Testis (tissue), 3 donors: ENCODE measurements around the gene SIX4. TPM values are rescaled to one million over a fixed set of nuclear protein-coding genes. Genes with fewer than 3 reads are reported as not detected.
"Not testable (repeated sequence)": the region's sequence is repeated elsewhere in the genome, so short reads cannot be mapped to it uniquely, and the experiment has no call there.

ENCODE experiments used
- DNase-seq: peaks from one replicate; pipeline ENCODE4 v3.0.0-alpha.2; 2019
- H3K27ac ChIP-seq, 2 donors: fragments of 200-600 bp; sonication (generic); one replicate each; pipeline ENCODE4 v1.5.1; 2019
- H3K27me3 ChIP-seq: fragments of 200-600 bp; sonication (generic); one replicate; pipeline ENCODE4 v1.5.1; 2019
- H3K36me3 ChIP-seq: fragments of 200-600 bp; sonication (generic); one replicate; pipeline ENCODE4 v1.5.1; 2017; ENCODE audit warnings: low read depth; ENCODE audit errors: missing control alignments
- H3K4me1 ChIP-seq: fragments of 200-600 bp; sonication (generic); one replicate; pipeline ENCODE4 v1.5.1; 2019
- H3K4me3 ChIP-seq, 2 donors: fragments of 200-600 bp; sonication (generic); one replicate each; pipeline ENCODE4 v1.5.1; 2017 to 2019
- H3K9me3 ChIP-seq: fragments of 200-600 bp; sonication (generic); one replicate; pipeline ENCODE4 v1.5.1; 2017
- CTCF ChIP-seq, 3 experiments: fragments of 450-650 bp in 2 of 3; fragments of 200-600 bp in 1 of 3; sonication (generic) in 1 of 3; IDR thresholded peaks; one replicate each; pipeline ENCODE4 v1.5.1; 2016 to 2019; ENCODE audit warnings: antibody characterized with exemption in 3 of 3, mild to moderate bottlenecking in 2 of 3, moderate library complexity in 1 of 3
- POLR2A ChIP-seq: fragments of 450-650 bp; IDR thresholded peaks from one replicate; pipeline ENCODE4 v1.6.1; 2017; ENCODE audit warnings: antibody characterized with exemption, mild to moderate bottlenecking, moderate library complexity
- WGBS, 2 donors: methylation state at CpG; one replicate each; pipeline ENCODE4 v1.1.5; 2018; 5-methylcytosine and 5-hydroxymethylcytosine counted together
- intact Hi-C: fragments of 100-400 bp; cut with DNase I; formaldehyde crosslinking; loops from one replicate; pipeline ENCODE4 v1.15.1; 2023; ENCODE audit warnings: low total_unique reads
- polyA plus RNA-seq: library from polyadenylated mRNA; stranded (reverse); fragments of 350-450 nt; fragmentation: Illumina TruSeq; extraction: RNeasy Lipid Tissue Mini Kit (QIAGEN cat#74804); gene quantifications from one replicate; pipeline ENCODE4 v1.2.3, GENCODE V29; 2014; ENCODE audit warnings: low read depth, low replicate concordance; ENCODE audit not compliant: insufficient read depth
- total RNA-seq, 2 donors: library from RNA; depleted of rRNA; stranded (reverse); fragments of >200 nt; gene quantifications; one replicate each; pipeline ENCODE4 v1.2.3, GENCODE V29; 2016

SIX4 gene
- total and polyA plus RNA-seq, 3 donors from 2014 or later, result 1.6 to 3.4 (median 2.0) TPM

GRCh38 chr14:60735416-60735815, 11.3 kb upstream of the SIX4 start:
- no peaks in the 10 kb centered on the region for H3K27me3 ChIP-seq
- no peaks in the 10 kb centered on the region for H3K9me3 ChIP-seq
- intact Hi-C loops, result no loop called here
- H3K36me3 ChIP-seq, result no peaks in the 10 kb centered on the region
- peak overlapping the region in 1 of 2 donors; percentile 88 for H3K27ac ChIP-seq
- peak overlapping the region; percentile 89 to 90 for H3K4me3 ChIP-seq
- TF ChIP-seq POLR2A (no peak), CTCF (IDR thresholded peaks at IDR 0.05) (no peak)
- WGBS, 2 donors, result 5 to 7% methylated on average over 5 of the region's 5 CpGs
- peaks cover 15% of the 10 kb centered on the region for H3K4me1 ChIP-seq
- no peak for DNase-seq

- peak within 1 kb of the TSS; percentile 89 to 90 for H3K4me3 ChIP-seq
- intact Hi-C loops, result no loop called here
- peaks cover 15% of the 10 kb centered on the region for H3K4me1 ChIP-seq
- no peaks in the 10 kb centered on the region for H3K36me3 ChIP-seq
- DNase-seq, result peak; percentile 85
- 2 to 3% methylated on average over 28 to 33 of the region's 33 CpGs for WGBS, 2 donors
- no peak for TF ChIP-seq CTCF (IDR thresholded peaks at IDR 0.05)
- TF ChIP-seq POLR2A, result no peak
- H3K27me3 ChIP-seq, result no peaks in the 10 kb centered on the region
- H3K9me3 ChIP-seq, result no peaks in the 10 kb centered on the region
- peak within 1 kb of the TSS; percentile 83 to 88 for H3K27ac ChIP-seq
These were observed 10.5 kb upstream of the SIX4 start, which contains the start of gene MNAT1 for GRCh38 chr14:60734465-60735242. MNAT1 (plus strand) TSS chr14:60734761; CDS start chr14:60734863, 102 bp downstream.

GRCh38 chr14:60732840-60733483, 8.8 kb upstream of the SIX4 start:
- intact Hi-C loops, result no loop called here
- Histone ChIP-seq H3K4me1 (peaks cover 11% of the 10 kb centered on the region), H3K4me3 (no peak overlapping the region), H3K36me3 (no peaks in the 10 kb centered on the region), H3K27me3 (no peaks in the 10 kb centered on the region), H3K27ac (no peak overlapping the region), H3K9me3 (no peaks in the 10 kb centered on the region)
- no peak for DNase-seq
- TF ChIP-seq CTCF (IDR thresholded peaks at IDR 0.05) (no peak), POLR2A (no peak)
- 67 to 72% methylated on average over 4 of the region's 4 CpGs for WGBS, 2 donors

GRCh38 chr14:60731291-60731690, 7.1 kb upstream of the SIX4 start:
- DNase-seq, intact Hi-C loops, H3K4me1 ChIP-seq, H3K27ac ChIP-seq, H3K9me3 ChIP-seq, H3K4me3 ChIP-seq, H3K27me3 ChIP-seq, H3K36me3 ChIP-seq: not testable (repeated sequence)
- 96 to 100% methylated on average over 5 of the region's 5 CpGs for WGBS, 2 donors

GRCh38 chr14:60723116-60723906, 840 bp downstream of the SIX4 start:
- TF ChIP-seq CTCF (IDR thresholded peaks at IDR 0.05) (no peak), POLR2A (no peak)
- intact Hi-C loops, result no loop called here
- DNase-seq, result peak; percentile 50
- peak overlapping the region; percentile 65 to 72 for H3K27ac ChIP-seq
- H3K36me3 ChIP-seq, result no peaks in the 10 kb centered on the region
- no peaks in the 10 kb centered on the region for H3K27me3 ChIP-seq
- 1% methylated on average over 29 to 68 of the region's 78 CpGs for WGBS, 2 donors
- no peaks in the 10 kb centered on the region for H3K4me1 ChIP-seq
- H3K9me3 ChIP-seq, result no peaks in the 10 kb centered on the region
- H3K4me3 ChIP-seq, result peak overlapping the region; percentile 67 to 75
